NCI-H748 (cell line): ENCODE data around the gene BAZ2B.
"Not testable (repeated sequence)": the region's sequence is repeated elsewhere in the genome, so short reads cannot be mapped to it uniquely, and the experiment has no call there.

Source experiments
- DNase-seq: peaks from one replicate; lab custom pipeline; 2025; ENCODE audit not compliant: unreplicated experiment; lab: John Stamatoyannopoulos, UW

The BAZ2B gene

DNA sequence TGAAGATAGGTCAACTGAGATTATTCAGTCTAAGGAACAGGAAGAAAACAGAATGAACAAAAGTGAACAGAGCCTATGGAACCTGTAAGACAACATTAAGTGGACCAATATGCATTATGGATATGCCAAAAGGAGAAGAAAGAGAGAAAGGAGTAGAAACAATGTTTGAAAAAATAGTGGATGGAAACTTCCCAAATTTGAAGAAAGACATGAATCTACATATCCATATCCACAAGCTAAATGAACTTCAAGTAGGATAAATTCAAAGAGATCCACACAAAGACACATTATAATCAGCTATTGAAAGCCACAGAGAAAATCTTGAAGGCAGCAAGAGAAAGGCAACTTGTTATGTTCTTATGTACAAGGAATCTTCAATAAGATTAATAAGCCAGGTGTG is 74.2 kb downstream of the BAZ2B start:
- no peak for DNase-seq

- DNase-seq, result no peak
Measured at GRCh38 chr2:159539701-159540100, 76.6 kb downstream of the BAZ2B start.

DNA sequence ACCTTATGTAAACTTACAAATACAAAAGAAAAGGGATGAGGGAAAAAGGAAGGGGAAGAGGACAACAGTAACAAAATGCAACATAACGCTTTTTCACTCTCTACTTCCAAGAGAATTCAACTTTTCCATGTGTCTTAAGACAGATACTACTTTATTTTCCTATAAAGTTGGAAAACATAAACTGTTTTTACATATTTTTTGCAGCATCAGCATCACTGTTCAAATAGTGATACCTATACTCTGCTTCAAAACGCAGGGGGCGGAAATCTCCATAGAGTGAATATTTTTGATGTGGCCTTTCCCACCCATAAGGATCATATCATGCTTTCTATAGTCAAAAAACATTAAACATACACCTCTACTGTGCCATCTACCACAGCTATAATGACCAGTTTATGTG is 77.5 kb downstream of the BAZ2B start:
- no peak for DNase-seq

- not testable (repeated sequence) for DNase-seq
Measured at GRCh38 chr2:159535261-159535660, 81.1 kb downstream of the BAZ2B start.

DNA sequence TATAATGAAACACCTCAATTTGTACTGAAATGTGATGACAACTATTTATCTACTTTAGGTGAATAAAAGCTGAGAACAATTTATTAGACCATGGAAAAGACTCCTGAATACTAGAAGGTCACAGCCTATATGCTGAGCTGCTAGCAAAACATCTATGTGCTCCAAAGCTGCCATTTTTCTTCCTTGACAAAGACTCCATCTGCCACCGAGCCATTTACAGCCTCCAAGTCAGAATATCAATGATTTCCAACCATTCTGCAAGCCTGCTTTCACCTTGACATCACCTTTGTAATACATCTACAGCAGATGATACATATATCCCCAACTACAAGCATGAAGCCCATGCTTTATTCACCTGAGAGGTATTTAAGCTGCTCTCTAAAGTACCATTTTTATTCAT is 84.9 kb downstream of the BAZ2B start:
- no peak for DNase-seq

DNA sequence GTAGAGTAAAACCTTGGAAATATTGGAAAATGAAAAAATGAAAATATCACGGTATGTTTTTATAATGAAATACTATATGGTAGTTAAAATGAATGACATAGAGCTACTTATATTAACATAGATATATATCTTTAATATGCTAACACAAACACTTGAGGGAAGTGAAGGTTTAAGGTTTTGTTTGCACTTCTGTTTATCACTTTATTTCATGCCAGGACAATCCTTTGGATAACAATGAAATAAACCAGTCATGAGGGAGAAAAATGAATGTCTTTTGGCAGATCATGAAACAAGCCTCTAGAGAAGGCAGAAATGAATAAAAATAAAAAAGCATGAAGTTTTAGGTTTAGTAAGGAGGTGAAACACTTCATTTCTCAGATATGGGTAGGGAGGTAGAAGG is 89.9 kb downstream of the BAZ2B start:
- DNase-seq, result no peak

DNA sequence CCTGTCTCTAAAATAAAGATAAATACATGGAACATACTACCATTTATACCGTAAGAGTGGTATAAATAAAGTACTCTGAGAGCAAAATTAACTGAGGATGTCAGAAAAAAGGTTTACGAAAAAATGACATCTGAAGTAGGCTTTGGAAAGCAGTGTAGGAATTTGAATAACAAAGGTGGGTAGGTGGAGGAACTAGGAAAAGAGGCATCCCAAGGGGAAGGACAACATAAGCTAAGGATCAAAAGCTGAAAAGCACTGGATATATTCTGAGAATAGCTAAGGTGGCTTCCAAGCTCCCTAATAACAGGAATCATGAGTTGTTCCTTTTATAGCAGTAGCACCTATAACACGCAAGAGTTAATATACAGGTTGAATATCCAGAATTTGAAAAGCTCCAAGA is 91.3 kb downstream of the BAZ2B start:
- no peak for DNase-seq

DNA sequence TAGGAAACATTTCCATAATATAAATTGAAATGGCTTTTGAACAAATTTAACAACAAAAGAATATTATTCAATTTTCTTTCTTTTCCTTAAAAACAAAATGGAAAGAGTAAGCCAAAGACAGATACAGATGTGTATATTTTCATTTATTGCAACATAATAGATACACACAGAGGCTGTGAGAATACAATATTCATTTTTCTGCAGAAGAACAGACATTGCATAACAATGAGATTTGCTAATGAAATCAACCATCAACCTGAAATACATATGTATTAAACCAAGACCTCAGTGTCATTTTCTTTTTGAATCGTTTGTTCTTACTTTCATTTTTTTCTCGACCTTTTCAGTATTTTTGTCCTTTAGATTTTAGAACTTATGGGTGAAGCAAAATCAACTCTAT is 95.1 kb downstream of the BAZ2B start:
- peak; percentile 11 for DNase-seq

DNA sequence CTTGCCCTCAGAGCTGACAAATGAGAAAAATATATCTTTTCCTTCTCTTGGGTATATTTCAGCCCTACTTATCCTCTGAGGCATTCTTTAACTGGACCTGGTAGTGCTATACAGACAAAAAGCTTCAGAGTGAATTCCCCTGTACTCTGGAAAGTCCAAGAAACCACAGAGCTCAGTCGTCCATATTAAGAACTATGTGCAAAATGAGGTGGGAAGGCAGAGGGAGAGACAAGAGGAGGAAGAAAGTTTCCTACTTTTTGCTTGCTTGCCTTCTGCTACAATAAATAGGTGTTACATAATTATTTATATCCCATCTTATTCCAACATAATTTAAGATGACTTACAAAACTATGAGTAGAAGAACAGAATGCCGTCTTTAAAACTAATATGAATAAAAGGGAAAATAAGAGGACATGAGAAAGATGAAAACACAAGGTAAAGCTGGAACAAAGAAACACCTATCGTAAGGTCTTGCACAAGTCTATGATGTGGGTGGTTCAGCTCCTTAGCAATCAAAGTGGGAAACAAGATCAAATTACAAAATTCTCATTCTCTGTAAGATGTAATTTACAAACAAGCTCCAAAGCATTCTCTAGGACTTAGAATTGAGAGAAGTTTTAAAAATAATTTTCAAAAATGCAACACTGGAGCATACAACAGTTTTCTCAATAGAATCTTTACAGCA is 97.9 kb downstream of the BAZ2B start:
- peak; percentile 51 for DNase-seq

DNA sequence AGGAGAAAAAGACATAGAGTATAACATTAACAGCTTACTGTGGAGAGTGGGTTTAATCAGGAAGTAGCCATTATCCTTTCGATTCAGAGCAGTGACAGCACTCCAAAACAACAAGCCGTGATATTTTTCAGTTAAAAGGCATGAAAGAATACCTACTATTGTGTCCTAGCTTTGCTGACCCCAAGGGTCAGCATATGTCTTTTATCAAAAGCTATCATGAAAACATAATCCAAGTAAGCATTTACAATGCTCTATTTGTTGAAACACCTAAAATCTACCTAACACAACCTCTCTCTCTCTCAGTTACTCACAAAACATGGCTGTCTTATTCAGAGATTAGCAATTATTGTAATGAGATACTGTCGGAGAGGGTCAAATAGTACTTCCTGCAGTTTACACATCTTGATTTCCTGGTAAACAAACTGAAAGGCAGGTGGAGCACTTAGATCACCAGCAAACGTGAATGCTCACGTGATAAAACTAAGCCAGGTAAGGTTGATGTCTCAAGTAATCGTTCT is 100.0 kb downstream of the BAZ2B start:
- peak; percentile 99 for DNase-seq

GRCh38 chr2:159515441-159515840 is 100.9 kb downstream of the BAZ2B start:
- peak; percentile 26 for DNase-seq

GRCh38 chr2:159513745-159514144 is 102.6 kb downstream of the BAZ2B start:
- peak; percentile 19 for DNase-seq

- DNase-seq, result no peak
Measured at GRCh38 chr2:159508140-159508539, 108.2 kb downstream of the BAZ2B start.

- DNase-seq, result no peak
Measured at GRCh38 chr2:159506764-159507440, 109.4 kb downstream of the BAZ2B start.

DNA sequence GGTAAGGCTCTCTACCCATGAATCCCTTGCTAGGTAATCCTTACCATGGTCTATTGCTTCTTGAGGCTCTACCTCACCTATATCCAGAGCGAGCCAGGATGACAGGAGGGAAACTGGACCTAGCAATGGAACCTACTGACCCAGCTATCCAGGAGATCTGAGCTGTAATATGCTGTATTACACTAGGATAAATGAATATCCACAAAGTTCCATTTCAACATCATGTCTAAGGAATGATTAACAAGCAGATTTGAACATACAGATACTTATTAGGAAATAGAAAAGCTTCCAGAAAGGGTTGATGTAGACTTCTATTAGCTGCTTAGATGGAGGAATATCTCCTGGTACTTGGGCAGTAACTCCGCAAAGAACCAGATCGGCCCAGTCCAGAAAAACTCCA is 110.1 kb downstream of the BAZ2B start:
- DNase-seq, result no peak

GRCh38 chr2:159505196-159505595 is 111.2 kb downstream of the BAZ2B start:
- no peak for DNase-seq

- no peak for DNase-seq
Measured at GRCh38 chr2:159501743-159502142, 114.6 kb downstream of the BAZ2B start.

GRCh38 chr2:159497847-159498246 is 118.5 kb downstream of the BAZ2B start:
- DNase-seq, result peak; percentile 88

- peak; percentile 34 for DNase-seq
Measured at GRCh38 chr2:159497256-159497655, 119.1 kb downstream of the BAZ2B start.

DNA sequence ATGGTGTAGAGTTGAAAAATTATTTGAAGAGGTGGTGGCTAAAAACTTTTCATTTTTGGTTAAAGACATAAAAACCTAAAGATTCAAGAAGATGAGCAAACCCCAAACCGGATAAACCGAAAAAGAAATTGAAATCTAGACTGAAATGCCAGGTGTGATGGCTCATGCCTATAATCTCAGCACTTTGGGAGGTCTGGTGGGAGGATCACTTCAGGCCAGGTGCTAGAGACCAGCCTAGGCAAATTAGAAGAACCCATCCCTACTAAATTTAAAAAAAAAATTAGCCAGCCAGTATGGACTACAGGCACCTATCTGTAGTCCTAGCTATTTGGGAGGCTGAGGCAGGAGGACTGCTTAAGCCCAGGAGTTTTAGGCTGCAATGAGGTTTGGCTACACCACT is 126.9 kb downstream of the BAZ2B start:
- DNase-seq, result peak; percentile 65

DNA sequence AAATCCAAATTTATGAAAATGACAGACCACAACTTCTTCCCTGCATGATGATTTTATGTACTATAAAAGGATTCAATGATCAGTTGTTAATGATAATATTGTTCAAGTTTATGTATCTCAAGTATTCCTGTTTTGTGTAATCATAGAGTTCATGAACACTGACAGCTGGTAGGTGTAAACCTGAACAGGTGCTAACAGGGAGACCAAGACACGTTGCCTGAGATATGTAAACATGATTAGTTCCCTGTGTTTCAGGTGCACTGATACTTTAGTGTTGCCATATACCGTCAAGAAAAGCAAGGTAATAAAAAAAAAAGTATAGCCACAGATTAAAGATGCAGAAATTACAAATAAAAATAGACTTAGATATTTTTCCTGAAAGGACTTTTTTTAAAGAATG is 131.8 kb downstream of the BAZ2B start:
- peak; percentile 94 for DNase-seq

DNA sequence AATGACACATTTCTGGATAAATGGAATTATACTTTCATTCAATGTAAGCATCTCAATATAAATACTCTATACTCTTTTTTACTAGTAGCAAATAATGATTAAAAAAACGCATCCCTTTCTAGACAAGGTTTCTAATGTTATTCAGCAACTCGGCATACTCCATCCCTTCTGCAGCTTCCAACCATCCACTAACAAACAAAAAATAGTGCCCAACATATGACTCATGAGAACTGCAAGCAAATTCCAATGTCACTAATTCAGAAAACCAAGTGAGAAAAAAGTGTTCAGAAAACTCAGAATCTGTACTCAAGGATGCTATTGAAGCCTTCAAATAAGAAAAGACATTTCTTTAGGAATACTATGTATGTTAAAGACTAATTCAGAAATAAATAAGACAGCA is 140.0 kb downstream of the BAZ2B start:
- DNase-seq, result no peak

GRCh38 chr2:159475793-159476192 is 140.6 kb downstream of the BAZ2B start:
- no peak for DNase-seq
